IPS DF 6.9 (cell line): ENCODE results near the gene TMEM135.

Source experiments
- DNase-seq: peaks from one replicate; pipeline ENCODE4 v3.0.0-alpha.2; 2013; ENCODE audit warnings: low read depth, low spot score
- H3K27ac ChIP-seq: one replicate; pipeline ENCODE4 v1.5.1; 2013; ENCODE audit warnings: low read length, control low read depth
- H3K27me3 ChIP-seq: 2 replicates; pipeline ENCODE4 v1.6.1; 2013; ENCODE audit warnings: mild to moderate bottlenecking, low read length; ENCODE audit not compliant: control insufficient read depth, insufficient read depth
- H3K36me3 ChIP-seq: 2 replicates; pipeline ENCODE4 v1.6.1; 2013; ENCODE audit warnings: low read length; ENCODE audit not compliant: control insufficient read depth, insufficient read depth
- H3K4me1 ChIP-seq: 2 replicates; pipeline ENCODE4 v1.6.1; 2013; ENCODE audit warnings: low read length; ENCODE audit not compliant: control insufficient read depth, insufficient read depth
- H3K4me3 ChIP-seq: 2 replicates; pipeline ENCODE4 v1.5.1; 2013; ENCODE audit warnings: mild to moderate bottlenecking, low read length
- H3K9me3 ChIP-seq: 2 replicates; pipeline ENCODE4 v1.6.1; 2013; ENCODE audit warnings: low read length, inconsistent platforms; ENCODE audit not compliant: control insufficient read depth, insufficient read depth
- WGBS: extraction: QIAGEN DNeasy Blood & Tissue Kit; methylation state at CpG from one replicate; pipeline ENCODE4 v1.1.7; 2013; ENCODE audit warnings: mixed read lengths, missing lambda C conversion rate; ENCODE audit not compliant: insufficient read length, insufficient coverage; 5-methylcytosine and 5-hydroxymethylcytosine counted together

The TMEM135 gene

GRCh38 chr11:87038235-87038977 lies 672 bp downstream of the TMEM135 start:
- H3K4me3 ChIP-seq = peak overlapping the region; percentile 70; the same call in 1 of the 2 replicates
- no CpG with 5 or more reads among the region's 9 CpGs for WGBS
- no peak overlapping the region for H3K27ac ChIP-seq
- no peaks in the 10 kb centered on the region for H3K9me3 ChIP-seq
- 0 out of 2 replicates have a peak, but pooled peaks cover 1% of the 10 kb centered on the region for H3K4me1 ChIP-seq
- H3K27me3 ChIP-seq = no peaks in the 10 kb centered on the region
- DNase-seq = no peak
- H3K36me3 ChIP-seq = no peaks in the 10 kb centered on the region

- Histone ChIP-seq H3K27me3 (no peaks in the 10 kb centered on the region), H3K36me3 (no peaks in the 10 kb centered on the region), H3K9me3 (no peaks in the 10 kb centered on the region), H3K4me1 (0 out of 2 replicates have a peak, but pooled peaks cover 1% of the 10 kb centered on the region), H3K27ac (no peak overlapping the region), H3K4me3 (no peak overlapping the region)
- DNase-seq = no peak
- no CpG with 5 or more reads among the region's 3 CpGs for WGBS
These were observed 1.6 kb downstream of the TMEM135 start for GRCh38 chr11:87039371-87039770.

GRCh38 chr11:87043894-87044293 lies 6.2 kb downstream of the TMEM135 start:
- Histone ChIP-seq H3K9me3 (no peaks in the 10 kb centered on the region), H3K4me3 (no peak overlapping the region), H3K27ac (no peak overlapping the region), H3K4me1 (no peaks in the 10 kb centered on the region), H3K36me3 (no peaks in the 10 kb centered on the region), H3K27me3 (no peaks in the 10 kb centered on the region)
- no CpG with 5 or more reads among the region's 1 CpG for WGBS
- no peak for DNase-seq

GRCh38 chr11:87046824-87047223 lies 9.1 kb downstream of the TMEM135 start:
- Histone ChIP-seq H3K27me3 (no peaks in the 10 kb centered on the region), H3K4me3 (no peak overlapping the region), H3K4me1 (no peaks in the 10 kb centered on the region), H3K9me3 (no peaks in the 10 kb centered on the region), H3K27ac (no peak overlapping the region), H3K36me3 (no peaks in the 10 kb centered on the region)
- DNase-seq = no peak
- no CpG with 5 or more reads among the region's 2 CpGs for WGBS

GRCh38 chr11:87056091-87056490 lies 18.4 kb downstream of the TMEM135 start:
- no peak overlapping the region for H3K4me3 ChIP-seq
- no peaks in the 10 kb centered on the region for H3K27me3 ChIP-seq
- no peaks in the 10 kb centered on the region for H3K36me3 ChIP-seq
- no peak overlapping the region for H3K27ac ChIP-seq
- DNase-seq = no peak
- WGBS = no CpG with 5 or more reads among the region's 3 CpGs
- H3K9me3 ChIP-seq = no peaks in the 10 kb centered on the region
- peaks cover 1% of the 10 kb centered on the region; the same call in 1 of the 2 replicates for H3K4me1 ChIP-seq

- Histone ChIP-seq H3K36me3 (no peaks in the 10 kb centered on the region), H3K27me3 (no peaks in the 10 kb centered on the region), H3K9me3 (no peaks in the 10 kb centered on the region), H3K4me3 (no peak overlapping the region), H3K27ac (no peak overlapping the region), H3K4me1 (peaks cover 1% of the 10 kb centered on the region; the same call in 1 of the 2 replicates)
- no peak for DNase-seq
These were observed 20.0 kb downstream of the TMEM135 start for GRCh38 chr11:87057749-87058148.

GRCh38 chr11:87059596-87060390 lies 22.1 kb downstream of the TMEM135 start:
- no peaks in the 10 kb centered on the region for H3K9me3 ChIP-seq
- WGBS = no CpG with 5 or more reads among the region's 10 CpGs
- no peak for DNase-seq
- H3K27me3 ChIP-seq = no peaks in the 10 kb centered on the region
- H3K36me3 ChIP-seq = no peaks in the 10 kb centered on the region
- H3K4me3 ChIP-seq = no peak overlapping the region
- peaks cover 1% of the 10 kb centered on the region; the same call in 1 of the 2 replicates for H3K4me1 ChIP-seq
- no peak overlapping the region for H3K27ac ChIP-seq

GRCh38 chr11:87061766-87062165 lies 24.0 kb downstream of the TMEM135 start:
- Histone ChIP-seq H3K4me3 (no peak overlapping the region), H3K4me1 (peaks cover 1% of the 10 kb centered on the region; the same call in 1 of the 2 replicates), H3K36me3 (no peaks in the 10 kb centered on the region), H3K27ac (no peak overlapping the region), H3K9me3 (no peaks in the 10 kb centered on the region), H3K27me3 (no peaks in the 10 kb centered on the region)
- WGBS = no CpG with 5 or more reads among the region's 6 CpGs
- no peak for DNase-seq

- H3K36me3 ChIP-seq = no peaks in the 10 kb centered on the region
- H3K27me3 ChIP-seq = no peaks in the 10 kb centered on the region
- H3K9me3 ChIP-seq = no peaks in the 10 kb centered on the region
- WGBS = no CpG with 5 or more reads among the region's 2 CpGs
- no peak overlapping the region for H3K4me3 ChIP-seq
- no peak overlapping the region for H3K27ac ChIP-seq
- no peaks in the 10 kb centered on the region for H3K4me1 ChIP-seq
- no peak for DNase-seq
These were observed 26.2 kb downstream of the TMEM135 start for GRCh38 chr11:87063982-87064381.

GRCh38 chr11:87072787-87073186 lies 35.1 kb downstream of the TMEM135 start:
- Histone ChIP-seq H3K36me3 (no peaks in the 10 kb centered on the region), H3K9me3 (no peaks in the 10 kb centered on the region), H3K4me3 (no peak overlapping the region), H3K4me1 (no peaks in the 10 kb centered on the region), H3K27me3 (no peaks in the 10 kb centered on the region), H3K27ac (no peak overlapping the region)
- no peak for DNase-seq
- WGBS = no CpG with 5 or more reads among the region's 3 CpGs
